Measurements from ENCODE around the gene RHCG.

DNA sequence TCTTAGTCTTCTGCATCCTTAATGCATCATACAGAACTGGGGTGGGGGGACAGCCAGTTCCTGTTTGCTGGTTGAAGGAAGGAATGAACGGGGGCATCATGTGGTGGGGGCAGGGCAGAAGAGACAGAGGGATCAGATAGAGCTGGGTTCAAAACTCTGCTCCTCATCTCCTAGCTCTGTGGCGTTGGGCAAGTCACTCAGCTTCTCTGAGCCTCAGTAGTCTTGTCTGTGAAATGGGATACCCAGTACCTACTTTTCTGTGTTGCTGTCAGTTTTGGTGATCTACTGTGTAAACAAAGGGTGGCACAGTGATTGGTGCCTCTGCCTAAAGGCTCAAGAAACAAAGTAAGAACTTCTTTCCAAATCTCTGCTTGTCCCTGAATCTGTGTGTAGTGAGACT is 36.3 kb downstream of the RHCG start:
- TF ChIP-seq, protein P1, sequence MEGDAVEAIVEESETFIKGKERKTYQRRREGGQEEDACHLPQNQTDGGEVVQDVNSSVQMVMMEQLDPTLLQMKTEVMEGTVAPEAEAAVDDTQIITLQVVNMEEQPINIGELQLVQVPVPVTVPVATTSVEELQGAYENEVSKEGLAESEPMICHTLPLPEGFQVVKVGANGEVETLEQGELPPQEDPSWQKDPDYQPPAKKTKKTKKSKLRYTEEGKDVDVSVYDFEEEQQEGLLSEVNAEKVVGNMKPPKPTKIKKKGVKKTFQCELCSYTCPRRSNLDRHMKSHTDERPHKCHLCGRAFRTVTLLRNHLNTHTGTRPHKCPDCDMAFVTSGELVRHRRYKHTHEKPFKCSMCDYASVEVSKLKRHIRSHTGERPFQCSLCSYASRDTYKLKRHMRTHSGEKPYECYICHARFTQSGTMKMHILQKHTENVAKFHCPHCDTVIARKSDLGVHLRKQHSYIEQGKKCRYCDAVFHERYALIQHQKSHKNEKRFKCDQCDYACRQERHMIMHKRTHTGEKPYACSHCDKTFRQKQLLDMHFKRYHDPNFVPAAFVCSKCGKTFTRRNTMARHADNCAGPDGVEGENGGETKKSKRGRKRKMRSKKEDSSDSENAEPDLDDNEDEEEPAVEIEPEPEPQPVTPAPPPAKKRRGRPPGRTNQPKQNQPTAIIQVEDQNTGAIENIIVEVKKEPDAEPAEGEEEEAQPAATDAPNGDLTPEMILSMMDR (conservative IDR thresholded peaks at IDR 0.05 in 1 of 2, IDR thresholded peaks at IDR 0.05 in 1 of 2; ENCODE audit: extremely low read depth in 1 of 2, insufficient read depth in 1 of 2, low read depth in 1 of 2, low read length in 2 of 2) = no peak
- TF ChIP-seq EZH2 (IDR thresholded peaks at IDR 0.05; ENCODE audit: borderline replicate concordance, low read length) = no peak

Measured in mammary epithelial cell (primary cell).